ENCODE measurements around the gene INVS.
A peak's percentile ranks its signal among the peaks of the same experiment; 100 is the strongest.
"Not testable (repeated sequence)": the region's sequence is repeated elsewhere in the genome, so short reads cannot be mapped to it uniquely, and the experiment has no call there.

The INVS gene

GRCh38 chr9:100098887-100099721, at the start of gene INVS, which contains the start of gene ERP44:
Gene INVS, plus strand, starts transcription at chr9:100099243. Its CDS starts 5,279 bp downstream, at chr9:100104522.
Gene ERP44, minus strand, starts transcription at chr9:100099000. Its CDS starts 160 bp downstream, at chr9:100098840.
- peak; percentile 99 for DNase-seq (ENCODE audit: low read depth)

- DNase-seq (ENCODE audit: low read depth): no peak
Measured at GRCh38 chr9:100049551-100049950, 49.5 kb upstream of the INVS start.

- DNase-seq (ENCODE audit: low read depth): no peak
Measured at GRCh38 chr9:100052375-100052774, 46.7 kb upstream of the INVS start.

- DNase-seq (ENCODE audit: low read depth): no peak
Measured at GRCh38 chr9:100056561-100056960, 42.5 kb upstream of the INVS start.

- DNase-seq (ENCODE audit: low read depth): no peak
Measured at GRCh38 chr9:100057624-100058023, 41.4 kb upstream of the INVS start.

- no peak for DNase-seq (ENCODE audit: low read depth)
Measured at GRCh38 chr9:100058699-100059579, 40.1 kb upstream of the INVS start.

GRCh38 chr9:100062683-100063082, 36.4 kb upstream of the INVS start:
- DNase-seq (ENCODE audit: low read depth): not testable (repeated sequence)

GRCh38 chr9:100063185-100063584, 35.9 kb upstream of the INVS start:
- DNase-seq (ENCODE audit: low read depth): no peak

GRCh38 chr9:100064872-100065581, 34.0 kb upstream of the INVS start:
- DNase-seq (ENCODE audit: low read depth): peak; percentile 28

- no peak for DNase-seq (ENCODE audit: low read depth)
Measured at GRCh38 chr9:100066539-100066938, 32.5 kb upstream of the INVS start.

GRCh38 chr9:100067990-100068389, 31.1 kb upstream of the INVS start:
- not testable (repeated sequence) for DNase-seq (ENCODE audit: low read depth)

GRCh38 chr9:100069068-100069467, 30.0 kb upstream of the INVS start:
- not testable (repeated sequence) for DNase-seq (ENCODE audit: low read depth)

GRCh38 chr9:100070104-100071041, 28.7 kb upstream of the INVS start:
- DNase-seq (ENCODE audit: low read depth): no peak

GRCh38 chr9:100071271-100071670, 27.8 kb upstream of the INVS start:
- DNase-seq (ENCODE audit: low read depth): no peak

GRCh38 chr9:100072805-100073204, 26.2 kb upstream of the INVS start:
- DNase-seq (ENCODE audit: low read depth): no peak

- DNase-seq (ENCODE audit: low read depth): no peak
Measured at GRCh38 chr9:100074093-100074492, 24.9 kb upstream of the INVS start.

- DNase-seq (ENCODE audit: low read depth): no peak
Measured at GRCh38 chr9:100074989-100075388, 24.1 kb upstream of the INVS start.

GRCh38 chr9:100076256-100076655, 22.8 kb upstream of the INVS start:
- DNase-seq (ENCODE audit: low read depth): not testable (repeated sequence)

- DNase-seq (ENCODE audit: low read depth): peak; percentile 17
Measured at GRCh38 chr9:100082782-100083181, 16.3 kb upstream of the INVS start.

- DNase-seq (ENCODE audit: low read depth): no peak
Measured at GRCh38 chr9:100083448-100084127, 15.5 kb upstream of the INVS start.

GRCh38 chr9:100084128-100084453, 15.0 kb upstream of the INVS start:
- no peak for DNase-seq (ENCODE audit: low read depth)
